ENCODE data around the gene MED23. TPM values are rescaled to one million over a fixed set of nuclear protein-coding genes. Genes with fewer than 3 reads are reported as not detected.

Gene MED23
- total and polyA plus RNA-seq, 9 of the 15 experiments (the other 6 are each of a cell fraction or from before 2014, with no cell fraction given), result 13.7 to 61.2 (median 27.2) TPM

GRCh38 chr6:131532580-131533039 lies 95.4 kb downstream of the MED23 start:
- Histone ChIP-seq H3K27ac (ENCODE audit: extremely low read depth, low read depth, low read length) (no peak overlapping the region), H3K4me3 (no peak overlapping the region), H3K79me2 (ENCODE audit: control insufficient read depth, insufficient read depth, low read length) (no peaks in the 10 kb centered on the region), H3K36me3 (ENCODE audit: control insufficient read depth, insufficient read depth, low read length) (no peaks in the 10 kb centered on the region), H3K9me3 (replicated peaks; ENCODE audit: control insufficient read depth, insufficient read depth, low read depth, low read length) (no peaks in the 10 kb centered on the region), H4K20me1 (replicated peaks; ENCODE audit: control insufficient read depth, insufficient read depth, low read length) (no peaks in the 10 kb centered on the region), H3K9me1 (ENCODE audit: control insufficient read depth, insufficient read depth, low read length) (no peaks in the 10 kb centered on the region), H3K4me2 (ENCODE audit: insufficient read depth, low read length) (no peak overlapping the region), H2AFZ (ENCODE audit: low read depth, low read length) (no peak overlapping the region), H3K4me1 (replicated peaks in 1 of 2; ENCODE audit: control insufficient read depth in 2 of 2, insufficient read depth in 2 of 2, low read length in 2 of 2) (no peaks in the 10 kb centered on the region), H3K27me3 (ENCODE audit: control insufficient read depth in 2 of 2, insufficient read depth in 2 of 2, low read length in 2 of 2) (no peaks in the 10 kb centered on the region; a peak in 1 of 5 replicates), H3K9ac (ENCODE audit: insufficient read depth in 1 of 2, low read depth in 2 of 2, low read length in 2 of 2) (no peak overlapping the region)
- no peak for FAIRE-seq
- in situ Hi-C loops (cut with MboI) (loop anchor here (25.0 kb wide), 1 partner anchor 645 kb away; no protein-coding TSS in a partner anchor), intact Hi-C loops (cut with micrococcal nuclease) (loop anchor here (5.0 kb wide), 2 partner anchors 335 to 415 kb away; no protein-coding TSS in a partner anchor)
- no peak for ATAC-seq
- BruUV-seq (replicated peaks), result no TSS peak
- POLR2A ChIA-PET, result interaction anchor here (0.6 to 0.8 kb wide), 2 partner anchors 275 to 1219 kb away, joined by 3 to 4 read pairs; no protein-coding TSS in a partner anchor
- TF ChIP-seq RFX1 (IDR thresholded peaks at IDR 0.05) (no peak), ZNF197 (CRISPR knock-in tag; IDR thresholded peaks at IDR 0.05; ENCODE audit: low read depth) (no peak), ZNF583 (CRISPR knock-in tag; IDR thresholded peaks at IDR 0.05) (no peak), NR2F6 (CRISPR knock-in tag; IDR thresholded peaks at IDR 0.05) (no peak), NCOA6 (IDR thresholded peaks at IDR 0.05) (no peak), GATA2 (CRISPR knock-in tag; IDR thresholded peaks at IDR 0.05) (no peak), ZNF121 (CRISPR knock-in tag; conservative IDR thresholded peaks at IDR 0.05) (no peak), ZNF253 (CRISPR knock-in tag; conservative IDR thresholded peaks at IDR 0.05) (no peak), CHD1 (IDR thresholded peaks at IDR 0.05; ENCODE audit: low read length) (no peak), ZEB2 (IDR thresholded peaks at IDR 0.05) (no peak), CHAMP1 (IDR thresholded peaks at IDR 0.05) (no peak), TAF9B (IDR thresholded peaks at IDR 0.05; ENCODE audit: partially characterized antibody) (no peak), ZNF740 (CRISPR knock-in tag; IDR thresholded peaks at IDR 0.05) (no peak), ZNF740 (tag; IDR thresholded peaks at IDR 0.05) (no peak), ZFX (CRISPR knock-in tag; IDR thresholded peaks at IDR 0.05) (no peak), CCNT2 (IDR thresholded peaks at IDR 0.05; ENCODE audit: borderline replicate concordance, extremely low read depth, insufficient read length, low read depth, low read length) (no peak), SNIP1 (IDR thresholded peaks at IDR 0.05; ENCODE audit: low read depth) (no peak)
- TF ChIP-seq, protein P1, sequence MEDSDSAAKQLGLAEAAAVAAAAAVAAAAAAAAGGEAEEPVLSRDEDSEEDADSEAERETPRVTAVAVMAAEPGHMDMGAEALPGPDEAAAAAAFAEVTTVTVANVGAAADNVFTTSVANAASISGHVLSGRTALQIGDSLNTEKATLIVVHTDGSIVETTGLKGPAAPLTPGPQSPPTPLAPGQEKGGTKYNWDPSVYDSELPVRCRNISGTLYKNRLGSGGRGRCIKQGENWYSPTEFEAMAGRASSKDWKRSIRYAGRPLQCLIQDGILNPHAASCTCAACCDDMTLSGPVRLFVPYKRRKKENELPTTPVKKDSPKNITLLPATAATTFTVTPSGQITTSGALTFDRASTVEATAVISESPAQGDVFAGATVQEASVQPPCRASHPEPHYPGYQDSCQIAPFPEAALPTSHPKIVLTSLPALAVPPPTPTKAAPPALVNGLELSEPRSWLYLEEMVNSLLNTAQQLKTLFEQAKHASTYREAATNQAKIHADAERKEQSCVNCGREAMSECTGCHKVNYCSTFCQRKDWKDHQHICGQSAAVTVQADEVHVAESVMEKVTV (CRISPR knock-in tag; IDR thresholded peaks at IDR 0.05), result no peak
- 0% methylated on average over 3 of the region's 3 CpGs for WGBS (ENCODE audit: insufficient coverage, low coverage, missing lambda C conversion rate)
- DNase-seq (ENCODE audit: extremely low read depth in 1 of 4, low spot score in 3 of 4), result no peak
- CTCF ChIA-PET (ENCODE audit: low intra/inter-chr PET ratio), result no interaction called here
